ENCODE data around the gene PLOD1.
"Not testable (repeated sequence)": the region's sequence is repeated elsewhere in the genome, so short reads cannot be mapped to it uniquely, and the experiment has no call there.

Gene PLOD1

DNA sequence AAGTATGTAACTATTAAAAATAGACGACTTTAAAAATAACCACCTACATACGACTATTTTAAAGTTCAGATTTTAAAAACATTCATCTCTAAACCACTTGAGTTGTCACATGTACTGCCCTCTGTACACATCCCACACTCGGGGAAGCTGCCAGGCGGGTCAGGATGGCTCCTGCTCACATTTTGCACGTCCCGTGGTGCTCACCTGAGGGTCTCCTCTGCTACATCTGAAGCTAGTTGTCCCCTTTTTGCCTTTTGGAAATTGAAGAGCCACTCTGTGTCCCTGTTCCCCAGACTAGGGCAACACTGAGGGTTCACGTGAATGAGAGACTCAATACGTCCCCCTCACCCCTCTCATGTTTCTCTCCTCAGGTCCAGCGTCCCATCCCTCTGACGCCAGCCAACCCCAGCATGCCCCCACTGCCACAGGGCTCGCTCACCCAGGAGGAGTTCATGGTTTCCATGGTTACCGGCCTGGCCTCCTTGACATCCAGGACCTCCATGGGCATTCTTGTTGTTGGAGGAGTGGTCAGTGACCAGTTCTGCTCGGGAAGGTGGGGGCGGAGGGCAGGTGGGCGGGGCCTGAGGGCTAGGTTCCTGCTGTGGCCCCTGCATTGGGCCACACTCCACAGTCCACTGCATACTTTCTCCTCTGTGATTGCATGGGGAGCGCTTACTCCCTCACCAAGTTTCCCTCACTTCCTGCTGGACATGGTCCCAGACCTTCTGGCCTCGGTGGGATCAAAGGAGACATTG is 71.8 kb downstream of the PLOD1 start:
- no peaks in the 10 kb centered on the region for H4K20me1 ChIP-seq (ENCODE audit: low read depth, low read length)
- no peak overlapping the region for H3K4me2 ChIP-seq (ENCODE audit: low read depth, low read length, poor library complexity, severe bottlenecking)
- H3K9me2 ChIP-seq (replicated peaks; ENCODE audit: insufficient read depth, low read length) = no peaks in the 10 kb centered on the region
- H3K79me2 ChIP-seq (ENCODE audit: insufficient read depth, low read length) = no peaks in the 10 kb centered on the region
- H3K27ac ChIP-seq (ENCODE audit: low read depth, low read length) = no peak overlapping the region
- 0 out of 2 replicates have a peak, but pooled peaks cover 3% of the 10 kb centered on the region for H3K36me3 ChIP-seq (ENCODE audit: low read length)
- H3K27me3 ChIP-seq (ENCODE audit: low read length) = no peaks in the 10 kb centered on the region
- H3K9me3 ChIP-seq (ENCODE audit: insufficient read depth, low read length) = no peaks in the 10 kb centered on the region
- H3K4me3 ChIP-seq (ENCODE audit: insufficient read depth, low read length, poor library complexity, severe bottlenecking) = no peak overlapping the region
- no peak overlapping the region for H3K9ac ChIP-seq (ENCODE audit: low read length)
- H3F3A ChIP-seq (ENCODE audit: insufficient read depth) = no peaks in the 10 kb centered on the region
- H2AFZ ChIP-seq (ENCODE audit: low read depth, low read length, severe bottlenecking) = no peak overlapping the region
- TF ChIP-seq, protein P1, sequence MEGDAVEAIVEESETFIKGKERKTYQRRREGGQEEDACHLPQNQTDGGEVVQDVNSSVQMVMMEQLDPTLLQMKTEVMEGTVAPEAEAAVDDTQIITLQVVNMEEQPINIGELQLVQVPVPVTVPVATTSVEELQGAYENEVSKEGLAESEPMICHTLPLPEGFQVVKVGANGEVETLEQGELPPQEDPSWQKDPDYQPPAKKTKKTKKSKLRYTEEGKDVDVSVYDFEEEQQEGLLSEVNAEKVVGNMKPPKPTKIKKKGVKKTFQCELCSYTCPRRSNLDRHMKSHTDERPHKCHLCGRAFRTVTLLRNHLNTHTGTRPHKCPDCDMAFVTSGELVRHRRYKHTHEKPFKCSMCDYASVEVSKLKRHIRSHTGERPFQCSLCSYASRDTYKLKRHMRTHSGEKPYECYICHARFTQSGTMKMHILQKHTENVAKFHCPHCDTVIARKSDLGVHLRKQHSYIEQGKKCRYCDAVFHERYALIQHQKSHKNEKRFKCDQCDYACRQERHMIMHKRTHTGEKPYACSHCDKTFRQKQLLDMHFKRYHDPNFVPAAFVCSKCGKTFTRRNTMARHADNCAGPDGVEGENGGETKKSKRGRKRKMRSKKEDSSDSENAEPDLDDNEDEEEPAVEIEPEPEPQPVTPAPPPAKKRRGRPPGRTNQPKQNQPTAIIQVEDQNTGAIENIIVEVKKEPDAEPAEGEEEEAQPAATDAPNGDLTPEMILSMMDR (IDR thresholded peaks at IDR 0.05; ENCODE audit: insufficient read depth, low read length, poor library complexity, severe bottlenecking) = no peak
- TF ChIP-seq EZH2phosphoT487 (conservative IDR thresholded peaks at IDR 0.05; ENCODE audit: low read length) = no peak

DNA sequence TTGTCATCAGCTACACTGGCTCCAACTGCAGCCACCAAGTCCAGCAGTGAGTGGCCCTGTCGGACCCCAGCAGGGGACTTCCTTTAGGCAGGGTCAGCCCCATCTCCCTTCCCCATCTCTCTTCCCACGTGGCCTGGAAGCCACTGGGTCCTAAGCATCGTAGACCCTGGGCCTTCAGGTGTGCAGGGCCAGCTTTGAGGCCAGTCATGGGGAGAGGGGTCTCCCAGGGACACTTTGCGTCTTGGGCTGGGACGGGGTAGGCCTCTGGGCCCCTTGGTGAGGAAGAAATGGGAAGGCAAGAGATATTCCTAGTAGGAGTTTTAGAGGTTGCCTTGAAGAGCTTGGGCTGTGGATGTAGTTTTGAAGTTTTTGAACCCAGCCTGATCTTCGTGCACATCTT is 72.7 kb downstream of the PLOD1 start:
- TF ChIP-seq EZH2phosphoT487 (conservative IDR thresholded peaks at IDR 0.05; ENCODE audit: low read length) = no peak
- TF ChIP-seq, protein P1 (IDR thresholded peaks at IDR 0.05; ENCODE audit: insufficient read depth, low read length, poor library complexity, severe bottlenecking) = no peak
- no peaks in the 10 kb centered on the region for H3K9me2 ChIP-seq (replicated peaks; ENCODE audit: insufficient read depth, low read length)
- H3K27me3 ChIP-seq (ENCODE audit: low read length) = no peaks in the 10 kb centered on the region
- H2AFZ ChIP-seq (ENCODE audit: low read depth, low read length, severe bottlenecking) = no peak overlapping the region
- H3K9me3 ChIP-seq (ENCODE audit: insufficient read depth, low read length) = no peaks in the 10 kb centered on the region
- H3K79me2 ChIP-seq (ENCODE audit: insufficient read depth, low read length) = no peaks in the 10 kb centered on the region
- no peaks in the 10 kb centered on the region for H4K20me1 ChIP-seq (ENCODE audit: low read depth, low read length)
- H3K4me3 ChIP-seq (ENCODE audit: insufficient read depth, low read length, poor library complexity, severe bottlenecking) = no peak overlapping the region
- no peaks in the 10 kb centered on the region for H3F3A ChIP-seq (ENCODE audit: insufficient read depth)
- H3K4me2 ChIP-seq (ENCODE audit: low read depth, low read length, poor library complexity, severe bottlenecking) = no peak overlapping the region
- H3K27ac ChIP-seq (ENCODE audit: low read depth, low read length) = no peak overlapping the region
- H3K36me3 ChIP-seq (ENCODE audit: low read length) = 0 out of 2 replicates have a peak, but pooled peaks cover 3% of the 10 kb centered on the region
- no peak overlapping the region for H3K9ac ChIP-seq (ENCODE audit: low read length)

DNA sequence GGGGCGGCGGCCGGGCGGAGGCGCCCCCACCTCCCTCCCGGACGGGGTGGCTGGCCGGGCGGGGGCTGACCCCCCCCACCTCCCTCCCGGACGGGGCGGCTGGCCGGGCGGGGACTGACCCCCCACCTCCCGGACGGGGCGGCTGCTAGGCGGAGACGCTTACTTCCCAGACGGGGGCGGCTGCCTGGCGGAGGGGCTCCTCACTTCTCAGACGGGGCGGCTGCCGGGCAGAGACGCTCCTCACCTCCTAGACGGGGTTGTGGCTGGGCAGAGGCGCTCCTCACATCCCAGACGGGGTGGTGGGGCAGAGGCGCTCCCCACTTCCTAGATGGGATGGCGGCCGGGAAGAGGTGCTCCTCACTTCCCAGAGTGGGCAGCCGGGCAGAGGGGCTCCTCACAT is 73.8 kb downstream of the PLOD1 start:
- H3K9me2 ChIP-seq (replicated peaks; ENCODE audit: insufficient read depth, low read length); H3F3A ChIP-seq (ENCODE audit: insufficient read depth); H4K20me1 ChIP-seq (ENCODE audit: low read depth, low read length); H3K36me3 ChIP-seq (ENCODE audit: low read length); H3K27ac ChIP-seq (ENCODE audit: low read depth, low read length); H3K27me3 ChIP-seq (ENCODE audit: low read length); H3K4me3 ChIP-seq (ENCODE audit: insufficient read depth, low read length, poor library complexity, severe bottlenecking); H2AFZ ChIP-seq (ENCODE audit: low read depth, low read length, severe bottlenecking); H3K4me2 ChIP-seq (ENCODE audit: low read depth, low read length, poor library complexity, severe bottlenecking); H3K79me2 ChIP-seq (ENCODE audit: insufficient read depth, low read length); H3K9ac ChIP-seq (ENCODE audit: low read length); H3K9me3 ChIP-seq (ENCODE audit: insufficient read depth, low read length): not testable (repeated sequence)

DNA sequence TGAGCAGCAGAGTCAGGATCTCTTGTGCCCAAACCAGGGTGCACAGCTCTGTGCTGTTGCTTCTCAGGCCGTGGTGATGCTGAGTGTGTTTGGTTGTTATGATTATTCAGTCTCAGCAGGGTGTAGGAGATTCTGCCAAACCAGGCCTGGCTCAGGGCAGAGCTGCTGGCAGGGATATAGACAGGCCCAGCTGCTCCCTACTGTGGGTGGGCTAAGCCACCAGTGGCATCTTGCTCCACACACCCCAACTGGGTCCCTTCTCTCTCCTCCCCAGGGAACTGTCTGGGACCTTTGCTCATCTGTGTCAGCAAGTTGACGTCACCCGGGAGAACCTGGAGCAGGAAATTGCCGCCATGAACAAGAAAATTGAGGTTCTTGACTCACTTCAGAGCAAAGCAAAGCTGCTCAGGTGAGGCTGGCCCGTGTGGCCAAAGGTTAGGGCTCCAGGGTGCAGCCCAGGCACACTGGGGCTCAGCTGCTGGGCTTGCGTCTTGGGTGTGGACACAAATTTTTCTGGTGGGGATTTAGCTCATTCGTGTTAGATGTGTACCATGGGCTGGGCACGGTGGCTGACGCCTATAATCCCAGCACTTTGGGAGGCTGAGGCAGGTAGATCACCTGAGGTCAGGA is 74.9 kb downstream of the PLOD1 start:
- Histone ChIP-seq H3K9me2 (replicated peaks; ENCODE audit: insufficient read depth, low read length) (no peaks in the 10 kb centered on the region), H3K79me2 (ENCODE audit: insufficient read depth, low read length) (no peaks in the 10 kb centered on the region), H3K4me3 (ENCODE audit: insufficient read depth, low read length, poor library complexity, severe bottlenecking) (no peak overlapping the region), H3K4me2 (ENCODE audit: low read depth, low read length, poor library complexity, severe bottlenecking) (no peak overlapping the region), H2AFZ (ENCODE audit: low read depth, low read length, severe bottlenecking) (no peak overlapping the region), H3K9ac (ENCODE audit: low read length) (no peak overlapping the region), H3F3A (ENCODE audit: insufficient read depth) (peaks cover 3% of the 10 kb centered on the region; the same call in 1 of the 2 replicates), H3K9me3 (ENCODE audit: insufficient read depth, low read length) (no peaks in the 10 kb centered on the region), H4K20me1 (ENCODE audit: low read depth, low read length) (no peaks in the 10 kb centered on the region), H3K36me3 (ENCODE audit: low read length) (0 out of 2 replicates have a peak, but pooled peaks cover 3% of the 10 kb centered on the region), H3K27me3 (ENCODE audit: low read length) (no peaks in the 10 kb centered on the region), H3K27ac (ENCODE audit: low read depth, low read length) (no peak overlapping the region)
- TF ChIP-seq EZH2phosphoT487 (conservative IDR thresholded peaks at IDR 0.05; ENCODE audit: low read length) = no peak
- TF ChIP-seq, protein P1 (IDR thresholded peaks at IDR 0.05; ENCODE audit: insufficient read depth, low read length, poor library complexity, severe bottlenecking) = no peak
